PC-3 (cell line): Measurements from ENCODE around the gene KIF5C. TPM values are rescaled to one million over a fixed set of nuclear protein-coding genes. Genes with fewer than 3 reads are reported as not detected.

Experiments used
- ATAC-seq: fragments of 200-7000 bp; cut with Tn5 transposase; 2 replicates; pipeline ENCODE4 v1.9.1; 2020; ENCODE audit warnings: mild to moderate bottlenecking, moderate library complexity
- BruUV-seq: library from RNA; stranded (reverse); fragments of 400-500 nt; replicated peaks from 2 replicates; lab custom pipeline; 2021; lab: Mats Ljungman, UMichigan
- CTCF ChIA-PET: fragments of 300-600 bp; sonication (Branson Sonifier 250); formaldehyde crosslinking; loops from one replicate; lab custom pipeline; 2022; ENCODE audit warnings: antibody characterized with exemption; lab: Charles Lee
- POLR2A ChIA-PET: fragments of 300-600 bp; sonication (Branson Sonifier 250); formaldehyde crosslinking; loops from one replicate; lab custom pipeline; 2022; ENCODE audit warnings: antibody characterized with exemption; ENCODE audit not compliant: unreplicated experiment; lab: Charles Lee
- DNase-seq: peaks from one replicate; pipeline ENCODE4 v3.0.0-alpha.2; 2015
- H2AFZ ChIP-seq: fragments of 300-600 bp; sonication (generic); 2 replicates; pipeline ENCODE4 v1.6.0; 2016; ENCODE audit warnings: antibody characterized with exemption, low read length
- H3F3A ChIP-seq: fragments of 300-600 bp; sonication (generic); one replicate; pipeline ENCODE4 v1.6.0; 2017; ENCODE audit warnings: antibody characterized with exemption, low read length, control low read depth, mild to moderate bottlenecking; ENCODE audit not compliant: unreplicated experiment
- H3K27ac ChIP-seq: fragments of 300-600 bp; sonication (generic); 2 replicates; pipeline ENCODE4 v1.5.1; 2016; ENCODE audit warnings: mild to moderate bottlenecking, low read length
- H3K27me3 ChIP-seq: fragments of 300-600 bp; sonication (generic); 2 replicates; pipeline ENCODE4 v1.6.1; 2016; ENCODE audit warnings: low read length, mixed read lengths
- H3K36me3 ChIP-seq: fragments of 300-600 bp; sonication (generic); 2 replicates; pipeline ENCODE4 v1.6.1; 2016; ENCODE audit warnings: low read depth, mixed run types, low read length, mixed read lengths
- H3K4me1 ChIP-seq: fragments of 300-600 bp; sonication (generic); 2 replicates; pipeline ENCODE4 v1.5.1; 2016; ENCODE audit warnings: low read length; ENCODE audit not compliant: insufficient read depth
- H3K4me2 ChIP-seq: fragments of 300-600 bp; sonication (generic); 2 replicates; pipeline ENCODE4 v1.6.0; 2016; ENCODE audit warnings: low read length
- H3K4me3 ChIP-seq: fragments of 300-600 bp; sonication (generic); 2 replicates; pipeline ENCODE4 v1.5.1; 2016; ENCODE audit warnings: mild to moderate bottlenecking, low read length, mixed read lengths
- H3K79me2 ChIP-seq: fragments of 300-600 bp; sonication (generic); 2 replicates; pipeline ENCODE4 v1.6.1; 2017; ENCODE audit warnings: low read length, mixed read lengths
- H3K9ac ChIP-seq: fragments of 300-600 bp; sonication (generic); 2 replicates; pipeline ENCODE4 v1.6.0; 2016; ENCODE audit warnings: mild to moderate bottlenecking, low read length
- H3K9me2 ChIP-seq: fragments of 300-600 bp; sonication (generic); replicated peaks from 2 replicates; pipeline ENCODE4 v1.6.1; 2016; ENCODE audit warnings: mixed run types, low read length, mixed read lengths
- H3K9me3 ChIP-seq: fragments of 300-600 bp; sonication (generic); 2 replicates; pipeline ENCODE4 v1.6.1; 2016; ENCODE audit warnings: low read length, mixed read lengths
- H4K20me1 ChIP-seq: fragments of 300-600 bp; sonication (generic); 2 replicates; pipeline ENCODE4 v1.6.1; 2016; ENCODE audit warnings: low read length, mixed read lengths
- CTCF ChIP-seq: fragments of 300-600 bp; sonication (generic); conservative IDR thresholded peaks from 2 replicates; pipeline ENCODE4 v1.5.1; 2017; ENCODE audit warnings: antibody characterized with exemption, low read depth, mild to moderate bottlenecking, low read length
- EZH2 ChIP-seq: fragments of 300-600 bp; sonication (generic); IDR thresholded peaks from one replicate; pipeline ENCODE4 v1.6.1; 2017; ENCODE audit warnings: antibody characterized with exemption, mild to moderate bottlenecking, low read length; ENCODE audit not compliant: unreplicated experiment
- EZH2phosphoT487 ChIP-seq: fragments of 300-600 bp; sonication (generic); IDR thresholded peaks from 2 replicates; pipeline ENCODE4 v1.6.1; 2018; ENCODE audit warnings: mild to moderate bottlenecking, antibody characterized with exemption, low read length, borderline replicate concordance
- intact Hi-C: fragments of 100-400 bp; cut with micrococcal nuclease; formaldehyde crosslinking; loops from 2 replicates; pipeline ENCODE4 v1.9.0; 2023
- total RNA-seq: library from RNA; depleted of rRNA; stranded (reverse); fragments of >200 nt; gene quantifications from 2 replicates; pipeline ENCODE4 v1.2.3, GENCODE V29; 2014

KIF5C gene
- total RNA-seq, 1 experiment from 2014 or later = 4.0 TPM

- Histone ChIP-seq H4K20me1 (no peaks in the 10 kb centered on the region), H3K27me3 (peaks cover 28% of the 10 kb centered on the region), H3K4me3 (no peak overlapping the region), H3K4me2 (no peak overlapping the region), H3K4me1 (peaks cover 12% of the 10 kb centered on the region; the same call in 1 of the 2 replicates), H3K9me2 (no peaks in the 10 kb centered on the region), H3K9me3 (no peaks in the 10 kb centered on the region), H3F3A (no peaks in the 10 kb centered on the region), H3K36me3 (no peaks in the 10 kb centered on the region), H3K27ac (no peak overlapping the region), H3K79me2 (no peaks in the 10 kb centered on the region), H2AFZ (no peak overlapping the region), H3K9ac (no peak overlapping the region)
- no peak for TF ChIP-seq CTCF
- TF ChIP-seq EZH2phosphoT487 = no peak
- intact Hi-C loops = no loop called here
- no TSS peak for BruUV-seq
- ChIA-PET POLR2A (no interaction called here), CTCF (no interaction called here)
- ATAC-seq = no peak
- DNase-seq = no peak
Measured at GRCh38 chr2:148880636-148881035, 5.6 kb downstream of the KIF5C start.

GRCh38 chr2:148882051-148882450, 7.0 kb downstream of the KIF5C start:
- Histone ChIP-seq H3K4me1 (0 out of 2 replicates have a peak, but pooled peaks cover 2% of the 10 kb centered on the region), H3K4me2 (no peak overlapping the region), H2AFZ (no peak overlapping the region), H3K27me3 (peaks cover 20% of the 10 kb centered on the region), H3K9ac (no peak overlapping the region), H3K27ac (no peak overlapping the region), H3F3A (no peaks in the 10 kb centered on the region), H3K79me2 (no peaks in the 10 kb centered on the region), H3K9me2 (no peaks in the 10 kb centered on the region), H3K9me3 (no peaks in the 10 kb centered on the region), H3K36me3 (no peaks in the 10 kb centered on the region), H3K4me3 (no peak overlapping the region), H4K20me1 (no peaks in the 10 kb centered on the region)
- no peak for DNase-seq
- no TSS peak for BruUV-seq
- TF ChIP-seq EZH2phosphoT487 (no peak), CTCF (no peak), EZH2 (no peak)
- no peak for ATAC-seq
- intact Hi-C loops = no loop called here
- ChIA-PET POLR2A (no interaction called here), CTCF (no interaction called here)

GRCh38 chr2:148885209-148885608, 10.2 kb downstream of the KIF5C start:
- H3K4me3 ChIP-seq = no peak overlapping the region
- H3F3A ChIP-seq = no peaks in the 10 kb centered on the region
- H2AFZ ChIP-seq = no peak overlapping the region
- no peaks in the 10 kb centered on the region for H3K9me3 ChIP-seq
- H3K9me2 ChIP-seq = no peaks in the 10 kb centered on the region
- H3K9ac ChIP-seq = no peak overlapping the region
- ChIA-PET CTCF (no interaction called here), POLR2A (no interaction called here)
- BruUV-seq = no TSS peak
- peaks cover 7% of the 10 kb centered on the region; the same call in 1 of the 2 replicates for H3K27me3 ChIP-seq
- H3K79me2 ChIP-seq = no peaks in the 10 kb centered on the region
- DNase-seq (no peak), ATAC-seq (no peak)
- no peaks in the 10 kb centered on the region for H3K36me3 ChIP-seq
- H3K4me2 ChIP-seq = no peak overlapping the region
- no peak for TF ChIP-seq CTCF
- no peak for TF ChIP-seq EZH2phosphoT487
- TF ChIP-seq EZH2 = no peak
- no peak overlapping the region for H3K27ac ChIP-seq
- intact Hi-C loops = no loop called here
- no peaks in the 10 kb centered on the region for H4K20me1 ChIP-seq
- H3K4me1 ChIP-seq = no peaks in the 10 kb centered on the region
